Endothelial cell of umbilical vein (primary cell): ENCODE results near the gene CCDC69. TPM values are rescaled to one million over a fixed set of nuclear protein-coding genes. Genes with fewer than 3 reads are reported as not detected.

Experiments
- BruUV-seq: library from RNA; stranded (reverse); fragments of 400-500 nt; replicated peaks from 2 replicates; lab custom pipeline; 2021; lab: Mats Ljungman, UMichigan
- CTCF ChIA-PET: fragments of 300-600, 350-600 bp; sonication (Branson Sonifier 250); formaldehyde crosslinking; loops from one replicate; lab custom pipeline; 2021; ENCODE audit warnings: antibody characterized with exemption, inconsistent platforms; lab: Charles Lee
- POLR2A ChIA-PET: fragments of 300-600, 350-600 bp; sonication (Branson Sonifier 250); formaldehyde crosslinking; loops from one replicate; lab custom pipeline; 2021; ENCODE audit warnings: antibody characterized with exemption, inconsistent platforms; lab: Charles Lee
- DNase-seq: peaks from one replicate; pipeline ENCODE4 v3.0.0-alpha.2; 2011; ENCODE audit warnings: low read depth, low spot score
- FAIRE-seq: peaks from 2 replicates; lab custom pipeline; 2011; peaks lifted over from hg19 to GRCh38; lab: Jason Lieb, UNC
- H2AFZ ChIP-seq: 2 replicates; pipeline ENCODE4 v1.6.0; 2012; ENCODE audit warnings: low read depth, low read length, control low read depth, inconsistent platforms
- H3K27ac ChIP-seq: 2 replicates; pipeline ENCODE4 v1.5.1; 2011; ENCODE audit warnings: low read depth, mild to moderate bottlenecking, control low read depth, low read length, moderate library complexity; ENCODE audit not compliant: insufficient read depth
- H3K27me3 ChIP-seq, 2 experiments: 2 replicates each; pipeline versions ENCODE4 v1.6.0 to v1.6.1; 2011; ENCODE audit warnings: low read length in 2 of 2, mixed read lengths in 1 of 2; ENCODE audit not compliant: control insufficient read depth in 2 of 2, insufficient read depth in 2 of 2
- H3K36me3 ChIP-seq, 2 experiments: 2 replicates in 1 of 2; 3 replicates in 1 of 2; pipeline ENCODE4 v1.5.1; 2011; ENCODE audit warnings: low read length in 2 of 2, mild to moderate bottlenecking in 1 of 2, moderate library complexity in 1 of 2; ENCODE audit not compliant: control insufficient read depth in 2 of 2, insufficient read depth in 2 of 2; ENCODE audit errors: extremely low read depth in 1 of 2
- H3K4me1 ChIP-seq: 3 replicates; pipeline ENCODE4 v1.5.1; 2011; ENCODE audit warnings: mild to moderate bottlenecking, low read length; ENCODE audit not compliant: control insufficient read depth, insufficient read depth; ENCODE audit errors: extremely low read depth
- H3K4me2 ChIP-seq: 2 replicates; pipeline ENCODE4 v1.6.1; 2011; ENCODE audit warnings: low read length, control low read depth, mixed read lengths; ENCODE audit not compliant: insufficient read depth
- H3K4me3 ChIP-seq, 3 experiments: fragments of 200-600 bp in 1 of 3; sonication (generic), shearing (Covaris generic) in 1 of 3; replicated peaks in 1 of 3; 2 replicates each; pipeline ENCODE4 v1.5.1; 2011 to 2016; ENCODE audit warnings: control low read depth in 3 of 3, low read length in 3 of 3, mild to moderate bottlenecking in 2 of 3, inconsistent platforms in 1 of 3, low read depth in 1 of 3, moderate library complexity in 1 of 3; ENCODE audit not compliant: insufficient read depth in 1 of 3
- H3K79me2 ChIP-seq: 2 replicates; pipeline ENCODE4 v1.6.0; 2012; ENCODE audit warnings: low read length, inconsistent platforms; ENCODE audit not compliant: control insufficient read depth, insufficient read depth
- H3K9ac ChIP-seq: replicated peaks from 2 replicates; pipeline ENCODE3; 2011; ENCODE audit warnings: low read length, control low read depth; ENCODE audit not compliant: insufficient read depth; ENCODE audit errors: extremely low read depth
- H3K9me1 ChIP-seq: replicated peaks from 3 replicates; pipeline ENCODE4 v1.6.0; 2011; ENCODE audit warnings: mild to moderate bottlenecking, low read length; ENCODE audit not compliant: control insufficient read depth, insufficient read depth; ENCODE audit errors: extremely low read depth
- H3K9me3 ChIP-seq: replicated peaks from 2 replicates; pipeline ENCODE4 v1.5.1; 2012; ENCODE audit warnings: low read length, inconsistent platforms; ENCODE audit not compliant: control insufficient read depth, insufficient read depth
- H4K20me1 ChIP-seq: replicated peaks from 2 replicates; pipeline ENCODE3; 2011; ENCODE audit warnings: mild to moderate bottlenecking, low read length; ENCODE audit not compliant: control insufficient read depth, insufficient read depth; ENCODE audit errors: extremely low read depth
- EZH2 ChIP-seq: IDR thresholded peaks from 2 replicates; pipeline ENCODE4 v1.6.1; 2012; ENCODE audit warnings: borderline replicate concordance, low read depth, mild to moderate bottlenecking, moderate library complexity, low read length, inconsistent platforms; ENCODE audit not compliant: severe bottlenecking
- FOS ChIP-seq: IDR thresholded peaks from 2 replicates; pipeline ENCODE4 v1.6.1; 2011; ENCODE audit warnings: mild to moderate bottlenecking, low read length, moderate library complexity, borderline replicate concordance; ENCODE audit not compliant: insufficient read depth
- GATA2 ChIP-seq: IDR thresholded peaks from 2 replicates; pipeline ENCODE4 v1.7.0; 2011; ENCODE audit warnings: low read depth, mild to moderate bottlenecking, moderate library complexity, mixed read lengths, low read length; ENCODE audit not compliant: insufficient read length, insufficient read depth
- JUN ChIP-seq: IDR thresholded peaks from 2 replicates; pipeline ENCODE4 v1.6.1; 2011; ENCODE audit warnings: borderline replicate concordance, low read depth; ENCODE audit not compliant: insufficient read length, insufficient read depth
- MAX ChIP-seq: IDR thresholded peaks from 2 replicates; pipeline ENCODE4 v1.6.1; 2011; ENCODE audit not compliant: insufficient read depth, insufficient read length
- MYC ChIP-seq: IDR thresholded peaks from one replicate; pipeline ENCODE4 v1.6.1; 2011; ENCODE audit warnings: mild to moderate bottlenecking, low read depth, low read length
- POLR2A ChIP-seq: IDR thresholded peaks from 2 replicates; pipeline ENCODE4 v1.6.1; 2012; ENCODE audit warnings: low read depth, mild to moderate bottlenecking, control low read depth, low read length
- POLR2AphosphoS5 ChIP-seq: IDR thresholded peaks from 2 replicates; pipeline ENCODE4 v1.6.1; 2012; ENCODE audit warnings: low read depth, mild to moderate bottlenecking, control low read depth, low read length, moderate library complexity; ENCODE audit not compliant: insufficient read depth
- dilution Hi-C: fragments of 300-500 bp; cut with MboI; formaldehyde crosslinking; loops from one replicate; pipeline ENCODE4 v1.15.0; 2019; ENCODE audit warnings: low sequenced_read_pairs; ENCODE audit not compliant: extremely low pct_ligation_motif_present
- intact Hi-C: fragments of 100-400 bp; cut with micrococcal nuclease; formaldehyde crosslinking; loops from one replicate; pipeline ENCODE4 v1.10.0; 2022
- polyA plus RNA-seq, 4 experiments: library from polyadenylated mRNA; depleted of rRNA in 3 of 4; stranded (reverse) in 3 of 4; unstranded in 1 of 4; fragments of >200 nt; gene quantifications; 2 replicates each; pipeline versions ENCODE4 v1.2.1 to v1.2.3, GENCODE V29; 2011 to 2012; ENCODE audit warnings: missing spikeins in 1 of 4
- total RNA-seq: library from RNA; stranded (reverse); gene quantifications from 2 replicates; pipeline ENCODE4 v1.2.3, GENCODE V29; 2021
- TF ChIP-seq, protein P1 (sequence below), 2 donors: IDR thresholded peaks; 1 replicate in 1 of 2; 2 replicates in 1 of 2; pipeline ENCODE4 v1.5.1; 2011; ENCODE audit warnings: low read length in 2 of 2, mild to moderate bottlenecking in 2 of 2, moderate library complexity in 2 of 2, control low read depth in 1 of 2, inconsistent platforms in 1 of 2, low read depth in 1 of 2; ENCODE audit not compliant: insufficient read depth in 1 of 2; ENCODE audit errors: extremely low read depth in 1 of 2

CCDC69 gene
- total and polyA plus RNA-seq, 2 donors (not counting 3 experiments of a cell fraction or from before 2014, with no cell fraction given) = 4.1 to 4.5 TPM

DNA sequence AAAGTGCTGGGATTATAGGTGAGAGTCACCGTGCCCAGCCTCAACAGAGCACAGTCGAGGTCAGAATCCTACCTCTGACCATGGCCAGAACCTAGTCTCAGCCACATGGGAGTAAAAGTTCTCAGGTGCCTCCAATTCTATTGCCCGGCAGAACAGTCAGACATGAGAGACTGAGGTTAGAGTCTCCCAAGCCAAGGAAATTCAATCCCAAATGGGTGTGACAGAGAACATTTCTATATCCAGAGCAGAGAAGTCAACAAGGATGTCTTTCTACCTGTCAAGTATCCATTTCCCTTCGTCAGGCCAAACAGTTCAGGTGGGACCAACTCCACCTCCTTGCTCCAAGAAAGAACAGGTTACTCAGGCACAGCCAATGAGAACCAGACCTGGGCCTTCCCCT lies 76.9 kb downstream of the CCDC69 start:
- no peak overlapping the region for H3K27ac ChIP-seq
- FAIRE-seq (no peak), DNase-seq (no peak)
- H3K4me1 ChIP-seq = peaks cover 20% of the 10 kb centered on the region
- H3K79me2 ChIP-seq = peaks cover 53% of the 10 kb centered on the region
- peaks cover 5% of the 10 kb centered on the region for H4K20me1 ChIP-seq
- dilution Hi-C loops (no loop called here), intact Hi-C loops (no loop called here)
- BruUV-seq = no TSS peak
- POLR2A ChIA-PET = interaction anchor here (0.7 kb wide), 1 partner anchor 388 kb away, joined by 3 read pairs; no protein-coding TSS in a partner anchor
- H3K36me3 ChIP-seq = peaks cover 12 to 29% of the 10 kb centered on the region in 2 experiments
- no peak overlapping the region for H2AFZ ChIP-seq
- H3K4me2 ChIP-seq = no peak overlapping the region
- no peaks in the 10 kb centered on the region for H3K9me3 ChIP-seq
- no peak for TF ChIP-seq POLR2A
- no peak for TF ChIP-seq EZH2
- TF ChIP-seq JUN = no peak
- no peak for TF ChIP-seq MYC
- no peak for TF ChIP-seq MAX
- TF ChIP-seq FOS = no peak
- no peak overlapping the region for H3K9ac ChIP-seq
- H3K27me3 ChIP-seq = no peaks in the 10 kb centered on the region
- H3K4me3 ChIP-seq = no peak overlapping the region
- CTCF ChIA-PET = interaction anchor here (1.0 to 3.8 kb wide), 6 partner anchors 16 to 95 kb away, joined by 6 to 24 read pairs (median 10); no protein-coding TSS in a partner anchor
- H3K9me1 ChIP-seq = no peaks in the 10 kb centered on the region

GRCh38 chr5:151146061-151146460 lies 77.8 kb downstream of the CCDC69 start:
- H3K9ac ChIP-seq = no peak overlapping the region
- no peaks in the 10 kb centered on the region for H3K9me3 ChIP-seq
- FAIRE-seq = peak; percentile 75
- no peaks in the 10 kb centered on the region for H3K27me3 ChIP-seq
- peak; percentile 31 for DNase-seq
- no peak overlapping the region for H3K4me2 ChIP-seq
- BruUV-seq = no TSS peak
- CTCF ChIA-PET = interaction anchor here (0.9 to 2.8 kb wide), 8 partner anchors 12 to 144 kb away, joined by 3 to 18 read pairs (median 6); partner anchors contain the start of gene ANXA6
- TF ChIP-seq GATA2 = no peak
- TF ChIP-seq, protein P1, sequence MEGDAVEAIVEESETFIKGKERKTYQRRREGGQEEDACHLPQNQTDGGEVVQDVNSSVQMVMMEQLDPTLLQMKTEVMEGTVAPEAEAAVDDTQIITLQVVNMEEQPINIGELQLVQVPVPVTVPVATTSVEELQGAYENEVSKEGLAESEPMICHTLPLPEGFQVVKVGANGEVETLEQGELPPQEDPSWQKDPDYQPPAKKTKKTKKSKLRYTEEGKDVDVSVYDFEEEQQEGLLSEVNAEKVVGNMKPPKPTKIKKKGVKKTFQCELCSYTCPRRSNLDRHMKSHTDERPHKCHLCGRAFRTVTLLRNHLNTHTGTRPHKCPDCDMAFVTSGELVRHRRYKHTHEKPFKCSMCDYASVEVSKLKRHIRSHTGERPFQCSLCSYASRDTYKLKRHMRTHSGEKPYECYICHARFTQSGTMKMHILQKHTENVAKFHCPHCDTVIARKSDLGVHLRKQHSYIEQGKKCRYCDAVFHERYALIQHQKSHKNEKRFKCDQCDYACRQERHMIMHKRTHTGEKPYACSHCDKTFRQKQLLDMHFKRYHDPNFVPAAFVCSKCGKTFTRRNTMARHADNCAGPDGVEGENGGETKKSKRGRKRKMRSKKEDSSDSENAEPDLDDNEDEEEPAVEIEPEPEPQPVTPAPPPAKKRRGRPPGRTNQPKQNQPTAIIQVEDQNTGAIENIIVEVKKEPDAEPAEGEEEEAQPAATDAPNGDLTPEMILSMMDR (IDR thresholded peaks at IDR 0.05; ENCODE audit: extremely low read depth in 1 of 2, insufficient read depth in 1 of 2, low read depth in 1 of 2, low read length in 2 of 2) = no peak
- no peak for TF ChIP-seq POLR2AphosphoS5
- TF ChIP-seq JUN = no peak
- TF ChIP-seq POLR2A = no peak
- no peak for TF ChIP-seq MAX
- no peak for TF ChIP-seq MYC
- TF ChIP-seq FOS = no peak
- no peak for TF ChIP-seq EZH2
- no peak overlapping the region for H2AFZ ChIP-seq
- no peaks in the 10 kb centered on the region for H3K9me1 ChIP-seq
- peaks cover 2% of the 10 kb centered on the region for H4K20me1 ChIP-seq
- H3K79me2 ChIP-seq = peaks cover 47% of the 10 kb centered on the region
- peaks cover 12 to 31% of the 10 kb centered on the region in 2 experiments for H3K36me3 ChIP-seq
- dilution Hi-C loops = no loop called here
- H3K27ac ChIP-seq = no peak overlapping the region
- no peak overlapping the region for H3K4me3 ChIP-seq
- POLR2A ChIA-PET = no interaction called here
- peaks cover 19% of the 10 kb centered on the region for H3K4me1 ChIP-seq
- intact Hi-C loops = no loop called here
